CD14-positive monocyte (primary cell): Measurements from ENCODE around the gene SPSB3. TPM values are rescaled to one million over a fixed set of nuclear protein-coding genes. Genes with fewer than 3 reads are reported as not detected.

Experiments
- DNase-seq, 3 donors: peaks; one replicate each; pipeline ENCODE4 v3.0.0-alpha.2; 2011 to 2022
- H2AFZ ChIP-seq: 2 replicates; pipeline ENCODE4 v1.6.0; 2012; ENCODE audit warnings: mild to moderate bottlenecking, low read depth, low read length, inconsistent platforms; ENCODE audit not compliant: insufficient read depth, poor library complexity, severe bottlenecking
- H3K27ac ChIP-seq, 2 donors: 1 replicate in 1 of 2; 2 replicates in 1 of 2; pipeline ENCODE4 v1.5.1; 2012 to 2013; ENCODE audit warnings: low read length in 2 of 2, control low read depth in 1 of 2, inconsistent platforms in 1 of 2, low read depth in 1 of 2, mild to moderate bottlenecking in 1 of 2
- H3K27me3 ChIP-seq, 2 donors: one replicate each; pipeline versions ENCODE4 v1.6.0 to v1.6.1; 2011 to 2013; ENCODE audit warnings: low read length in 2 of 2; ENCODE audit not compliant: control insufficient read depth in 2 of 2, insufficient read depth in 2 of 2
- H3K36me3 ChIP-seq, 2 donors: replicated peaks in 1 of 2; 1 replicate in 1 of 2; 2 replicates in 1 of 2; pipeline versions ENCODE4 v1.5.1 to v1.6.1; 2012 to 2013; ENCODE audit warnings: low read length in 2 of 2, control low read depth in 1 of 2, inconsistent platforms in 1 of 2, mild to moderate bottlenecking in 1 of 2; ENCODE audit not compliant: insufficient read depth in 2 of 2, control insufficient read depth in 1 of 2
- H3K4me1 ChIP-seq, 2 donors: 1 replicate in 1 of 2; 2 replicates in 1 of 2; pipeline versions ENCODE4 v1.5.1 to v1.6.1; 2012 to 2013; ENCODE audit warnings: low read length in 2 of 2, control low read depth in 1 of 2, inconsistent platforms in 1 of 2, mild to moderate bottlenecking in 1 of 2, moderate library complexity in 1 of 2; ENCODE audit not compliant: insufficient read depth in 2 of 2, control insufficient read depth in 1 of 2
- H3K4me2 ChIP-seq: replicated peaks from 2 replicates; pipeline ENCODE3; 2012; ENCODE audit warnings: low read length, moderate library complexity, mild to moderate bottlenecking; ENCODE audit not compliant: poor library complexity, severe bottlenecking; ENCODE audit errors: extremely low read depth
- H3K4me3 ChIP-seq, 3 experiments: fragments of 200-600 bp in 1 of 3; sonication (generic) in 1 of 3; replicated peaks in 1 of 3; 1 replicate in 2 of 3; 2 replicates in 1 of 3; pipeline ENCODE4 v1.5.1; 2011 to 2013; ENCODE audit warnings: low read length in 3 of 3, mild to moderate bottlenecking in 3 of 3, control low read depth in 2 of 3, low read depth in 2 of 3, inconsistent platforms in 1 of 3, moderate library complexity in 1 of 3
- H3K79me2 ChIP-seq: 2 replicates; pipeline ENCODE4 v1.6.0; 2012; ENCODE audit warnings: mild to moderate bottlenecking, control low read depth, inconsistent platforms, low read length, moderate library complexity; ENCODE audit not compliant: insufficient read depth
- H3K9ac ChIP-seq: 2 replicates; pipeline ENCODE4 v1.6.0; 2017; ENCODE audit warnings: low read length, mild to moderate bottlenecking; ENCODE audit not compliant: insufficient read depth, poor library complexity, severe bottlenecking
- H3K9me3 ChIP-seq, 2 donors: replicated peaks in 1 of 2; 1 replicate in 1 of 2; 2 replicates in 1 of 2; pipeline versions ENCODE4 v1.5.1 to v1.6.1; 2012 to 2013; ENCODE audit warnings: low read length in 2 of 2, control low read depth in 1 of 2; ENCODE audit not compliant: control insufficient read depth in 1 of 2, insufficient read depth in 1 of 2
- H4K20me1 ChIP-seq: 2 replicates; pipeline ENCODE4 v1.6.0; 2012; ENCODE audit warnings: mild to moderate bottlenecking, low read length, control low read depth, moderate library complexity; ENCODE audit not compliant: insufficient read depth
- H3K27ac Mint-ChIP-seq, 7 donors: one replicate each; pipeline ENCODE4 v1.8.0; 2020; ENCODE audit warnings: mild to moderate bottlenecking in 7 of 7, mixed read lengths in 7 of 7, moderate library complexity in 6 of 7, inconsistent platforms in 2 of 7
- H3K27me3 Mint-ChIP-seq, 3 donors: one replicate each; pipeline ENCODE4 v1.8.0; 2021 to 2022; ENCODE audit warnings: low read depth in 3 of 3, mild to moderate bottlenecking in 3 of 3, mixed read lengths in 3 of 3, moderate library complexity in 3 of 3, inconsistent platforms in 1 of 3
- H3K36me3 Mint-ChIP-seq, 2 donors: one replicate each; pipeline ENCODE4 v1.8.0; 2020; ENCODE audit warnings: mixed read lengths in 2 of 2, inconsistent platforms in 1 of 2, mild to moderate bottlenecking in 1 of 2
- H3K4me1 Mint-ChIP-seq: one replicate; pipeline ENCODE4 v1.8.0; 2020; ENCODE audit warnings: mild to moderate bottlenecking, mixed read lengths
- H3K4me3 Mint-ChIP-seq, 2 donors: one replicate each; pipeline ENCODE4 v1.8.0; 2020; ENCODE audit warnings: mild to moderate bottlenecking in 2 of 2, mixed read lengths in 2 of 2, moderate library complexity in 1 of 2
- H3K9me3 Mint-ChIP-seq, 7 donors: one replicate each; pipeline ENCODE4 v1.8.0; 2020 to 2022; ENCODE audit warnings: mixed read lengths in 7 of 7, mild to moderate bottlenecking in 6 of 7, moderate library complexity in 6 of 7, inconsistent platforms in 2 of 7
- WGBS: methylation state at CpG from one replicate; pipeline ENCODE4 v1.1.5; 2013; ENCODE audit warnings: missing lambda C conversion rate; ENCODE audit not compliant: insufficient coverage; 5-methylcytosine and 5-hydroxymethylcytosine counted together
- intact Hi-C, 2 donors: fragments of 100-400 bp; cut with micrococcal nuclease; formaldehyde crosslinking; loops; one replicate each; pipeline versions ENCODE4 v1.15.0 to v1.15.1; 2023
- polyA plus RNA-seq, 3 donors: library from polyadenylated mRNA; depleted of rRNA in 1 of 3; unstranded in 2 of 3; stranded (reverse) in 1 of 3; fragments of 300-500 nt in 2 of 3; fragments of >200 nt in 1 of 3; fragmentation: Illumina TruSeq in 2 of 3; gene quantifications; 1 replicate in 2 of 3; 2 replicates in 1 of 3; pipeline ENCODE4 v1.2.3, GENCODE V29; 2012 to 2021
- TF ChIP-seq, protein P1 (sequence below): fragments of 200-600 bp; IDR thresholded peaks from one replicate; pipeline ENCODE4 v1.8.0; 2022; ENCODE audit warnings: antibody characterized with exemption, mild to moderate bottlenecking

The SPSB3 gene
- polyA plus RNA-seq, 3 donors = 36.8 to 151 (median 40.2) TPM

DNA sequence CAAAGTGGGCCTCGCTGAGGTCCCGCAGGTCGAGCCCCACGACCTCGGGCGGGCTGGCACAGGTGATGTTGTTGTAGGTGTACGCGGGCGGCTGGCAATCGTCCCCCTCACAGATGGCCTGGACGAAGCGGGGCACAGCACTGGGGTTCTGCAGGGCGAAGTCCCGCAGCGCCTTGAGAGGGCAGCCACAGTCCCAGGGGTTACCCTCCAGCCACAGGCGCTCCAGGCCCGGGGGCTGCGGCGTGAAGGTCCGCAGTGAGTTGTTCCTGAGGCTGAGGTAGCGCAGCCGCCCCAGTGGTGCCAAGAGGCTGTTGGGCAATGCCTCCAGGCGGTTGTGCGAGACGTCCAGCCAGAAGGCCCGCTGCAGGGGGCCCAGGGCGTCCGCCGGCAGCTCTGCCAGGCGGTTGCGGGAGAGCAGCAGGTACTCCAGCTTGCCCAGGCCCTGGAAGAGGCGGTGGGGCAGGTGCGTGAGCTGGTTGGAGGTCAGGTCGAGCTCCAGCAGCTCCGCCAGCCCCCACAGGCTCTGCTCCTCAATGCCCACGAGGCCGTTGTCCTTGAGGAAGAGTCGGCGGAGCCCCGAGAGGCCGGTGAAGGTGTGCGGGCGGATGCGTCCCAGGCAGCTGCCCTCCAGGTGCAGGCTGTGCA is 8.4 kb upstream of the SPSB3 start:
- Histone ChIP-seq H3K9ac (no peak overlapping the region), H2AFZ (no peak overlapping the region), H3K27me3 (no peaks in the 10 kb centered on the region), H4K20me1 (peaks cover 22% of the 10 kb centered on the region), H3K36me3 (peaks cover 42 to 44% of the 10 kb centered on the region in 2 donors), H3K4me2 (no peak overlapping the region), H3K9me3 (no peaks in the 10 kb centered on the region), H3K79me2 (peaks cover 13% of the 10 kb centered on the region), H3K27ac (no peak overlapping the region), H3K4me1 (no peaks in the 10 kb centered on the region), H3K4me3 (no peak overlapping the region)
- no peaks in the 10 kb centered on the region for H3K4me1 Mint-ChIP-seq
- WGBS = 95% methylated on average over 41 of the region's 44 CpGs
- no peak for DNase-seq
- H3K9me3 Mint-ChIP-seq = no peaks in the 10 kb centered on the region
- no peaks in the 10 kb centered on the region for H3K27me3 Mint-ChIP-seq
- H3K27ac Mint-ChIP-seq = no peak overlapping the region
- TF ChIP-seq, protein P1, sequence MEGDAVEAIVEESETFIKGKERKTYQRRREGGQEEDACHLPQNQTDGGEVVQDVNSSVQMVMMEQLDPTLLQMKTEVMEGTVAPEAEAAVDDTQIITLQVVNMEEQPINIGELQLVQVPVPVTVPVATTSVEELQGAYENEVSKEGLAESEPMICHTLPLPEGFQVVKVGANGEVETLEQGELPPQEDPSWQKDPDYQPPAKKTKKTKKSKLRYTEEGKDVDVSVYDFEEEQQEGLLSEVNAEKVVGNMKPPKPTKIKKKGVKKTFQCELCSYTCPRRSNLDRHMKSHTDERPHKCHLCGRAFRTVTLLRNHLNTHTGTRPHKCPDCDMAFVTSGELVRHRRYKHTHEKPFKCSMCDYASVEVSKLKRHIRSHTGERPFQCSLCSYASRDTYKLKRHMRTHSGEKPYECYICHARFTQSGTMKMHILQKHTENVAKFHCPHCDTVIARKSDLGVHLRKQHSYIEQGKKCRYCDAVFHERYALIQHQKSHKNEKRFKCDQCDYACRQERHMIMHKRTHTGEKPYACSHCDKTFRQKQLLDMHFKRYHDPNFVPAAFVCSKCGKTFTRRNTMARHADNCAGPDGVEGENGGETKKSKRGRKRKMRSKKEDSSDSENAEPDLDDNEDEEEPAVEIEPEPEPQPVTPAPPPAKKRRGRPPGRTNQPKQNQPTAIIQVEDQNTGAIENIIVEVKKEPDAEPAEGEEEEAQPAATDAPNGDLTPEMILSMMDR = no peak
- intact Hi-C loops = no loop called here
- peaks cover 16 to 45% of the 10 kb centered on the region in 2 donors for H3K36me3 Mint-ChIP-seq
- H3K4me3 Mint-ChIP-seq = no peak overlapping the region

- Mint-ChIP-seq H3K4me3 (no peak overlapping the region), H3K27ac (peak overlapping the region in 1 of 7 donors; percentile 46), H3K27me3 (no peaks in the 10 kb centered on the region), H3K36me3 (peaks cover 16 to 49% of the 10 kb centered on the region in 2 donors), H3K4me1 (no peaks in the 10 kb centered on the region), H3K9me3 (no peaks in the 10 kb centered on the region)
- Histone ChIP-seq H3K4me3 (no peak overlapping the region), H3K4me1 (no peaks in the 10 kb centered on the region), H3K79me2 (peaks cover 18% of the 10 kb centered on the region), H3K27me3 (no peaks in the 10 kb centered on the region), H3K9me3 (no peaks in the 10 kb centered on the region), H3K27ac (no peak overlapping the region), H4K20me1 (peaks cover 27% of the 10 kb centered on the region), H3K4me2 (no peak overlapping the region), H3K9ac (no peak overlapping the region), H2AFZ (no peak overlapping the region), H3K36me3 (peaks cover 42 to 44% of the 10 kb centered on the region in 2 donors)
- TF ChIP-seq, protein P1 = no peak
- intact Hi-C loops = no loop called here
- WGBS = 98% methylated on average over 14 of the region's 15 CpGs
- no peak for DNase-seq
Observed at GRCh38 chr16:1790261-1790610, 7.9 kb upstream of the SPSB3 start.
